Pons (tissue), 1 donor: ENCODE data around the gene SLC2A6.
"Not testable (repeated sequence)": the region's sequence is repeated elsewhere in the genome, so short reads cannot be mapped to it uniquely, and the experiment has no call there.

ENCODE experiments used
- DNase-seq: peaks from one replicate; pipeline ENCODE4 v3.0.0-alpha.2; 2016; ENCODE audit warnings: low spot score

The SLC2A6 gene

DNA sequence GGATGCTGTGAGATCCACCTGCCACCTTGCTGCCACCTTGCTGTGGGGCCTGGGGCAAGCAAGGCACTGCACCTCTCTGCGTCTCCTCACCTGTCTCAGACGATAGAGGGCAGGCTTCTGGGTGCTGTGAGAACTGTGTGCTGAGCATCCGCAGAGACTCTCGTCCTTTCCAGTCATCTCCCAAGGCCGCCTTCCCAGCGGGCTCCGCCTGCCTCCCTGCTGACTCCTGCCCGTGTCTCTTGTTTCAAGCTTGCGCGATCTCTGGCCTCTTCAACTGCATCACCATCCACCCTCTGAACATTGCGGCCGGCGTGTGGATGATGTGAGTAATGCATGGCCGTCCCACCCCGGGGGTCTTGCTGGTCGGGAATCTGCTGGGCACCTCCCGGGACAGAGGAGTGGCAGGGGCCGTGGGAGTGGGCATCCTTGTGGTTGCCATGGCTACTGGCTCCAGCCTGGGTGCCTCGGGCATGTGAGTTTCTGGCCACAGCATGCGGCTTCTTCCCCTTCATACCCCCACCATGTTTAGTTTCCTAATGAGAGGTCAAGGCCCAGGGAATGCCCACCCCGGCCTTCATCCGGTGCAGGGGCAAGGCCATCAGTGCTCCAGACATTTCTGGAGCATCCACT, 15.6 kb downstream of the SLC2A6 start:
- no peak for DNase-seq

DNA sequence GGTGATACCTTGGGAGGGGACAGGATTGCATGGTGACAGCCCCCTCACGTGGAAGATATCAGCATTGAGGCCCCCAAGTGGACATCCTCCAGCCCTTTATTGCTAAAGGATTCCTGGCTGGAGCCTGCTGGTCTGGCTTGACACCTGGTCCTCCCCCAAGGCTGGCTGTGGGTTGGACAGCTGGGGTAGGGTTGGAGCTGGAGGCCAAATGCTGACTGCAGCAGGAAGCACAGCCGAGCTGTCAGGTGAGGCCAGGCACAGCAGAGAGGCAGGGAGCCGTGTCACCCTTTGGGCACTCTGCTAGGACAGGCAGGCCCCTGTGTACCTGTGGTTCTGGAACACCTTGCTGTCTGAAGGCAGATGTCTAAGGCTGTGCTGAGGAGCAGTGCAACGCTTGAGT, 16.9 kb downstream of the SLC2A6 start:
- DNase-seq: no peak

DNA sequence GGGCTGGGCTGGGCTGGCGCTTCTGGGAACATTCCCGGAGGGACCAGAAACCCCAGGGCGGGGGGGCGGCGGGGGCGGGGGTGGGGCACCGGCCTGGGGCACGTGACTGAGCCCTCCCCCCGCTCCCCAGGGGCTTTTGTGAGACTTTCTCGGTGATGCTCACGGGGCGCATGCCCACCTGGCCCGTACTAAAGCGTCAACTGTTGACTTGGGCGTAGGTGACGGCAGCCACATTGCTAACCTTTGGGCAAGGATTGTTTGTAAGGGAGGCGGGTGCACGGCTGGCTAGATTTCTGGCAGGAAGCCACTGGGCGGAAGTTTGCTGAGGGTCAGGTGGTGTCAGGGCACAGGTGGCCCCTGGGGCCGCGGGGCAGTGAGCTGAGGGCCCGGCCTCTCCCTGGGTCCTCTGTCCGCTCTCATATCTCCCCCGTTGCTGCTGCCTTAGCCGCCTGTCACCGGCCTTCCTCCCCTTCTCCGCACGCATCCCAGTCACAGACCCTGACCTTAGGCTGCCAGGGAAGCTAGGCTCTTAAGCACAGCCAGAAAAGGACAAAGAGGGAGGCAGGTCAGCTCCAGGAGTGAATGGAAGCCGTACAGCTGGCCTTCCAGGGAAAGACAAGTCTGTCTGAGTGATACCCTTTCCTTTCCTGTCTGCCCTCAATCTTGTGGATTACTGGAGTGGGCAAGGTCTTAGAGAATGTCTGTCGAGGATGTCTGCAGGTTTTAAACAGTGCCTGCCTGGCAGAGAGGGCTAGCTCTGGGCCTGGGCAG, 18.3 kb downstream of the SLC2A6 start:
- DNase-seq: peak; percentile 43

DNA sequence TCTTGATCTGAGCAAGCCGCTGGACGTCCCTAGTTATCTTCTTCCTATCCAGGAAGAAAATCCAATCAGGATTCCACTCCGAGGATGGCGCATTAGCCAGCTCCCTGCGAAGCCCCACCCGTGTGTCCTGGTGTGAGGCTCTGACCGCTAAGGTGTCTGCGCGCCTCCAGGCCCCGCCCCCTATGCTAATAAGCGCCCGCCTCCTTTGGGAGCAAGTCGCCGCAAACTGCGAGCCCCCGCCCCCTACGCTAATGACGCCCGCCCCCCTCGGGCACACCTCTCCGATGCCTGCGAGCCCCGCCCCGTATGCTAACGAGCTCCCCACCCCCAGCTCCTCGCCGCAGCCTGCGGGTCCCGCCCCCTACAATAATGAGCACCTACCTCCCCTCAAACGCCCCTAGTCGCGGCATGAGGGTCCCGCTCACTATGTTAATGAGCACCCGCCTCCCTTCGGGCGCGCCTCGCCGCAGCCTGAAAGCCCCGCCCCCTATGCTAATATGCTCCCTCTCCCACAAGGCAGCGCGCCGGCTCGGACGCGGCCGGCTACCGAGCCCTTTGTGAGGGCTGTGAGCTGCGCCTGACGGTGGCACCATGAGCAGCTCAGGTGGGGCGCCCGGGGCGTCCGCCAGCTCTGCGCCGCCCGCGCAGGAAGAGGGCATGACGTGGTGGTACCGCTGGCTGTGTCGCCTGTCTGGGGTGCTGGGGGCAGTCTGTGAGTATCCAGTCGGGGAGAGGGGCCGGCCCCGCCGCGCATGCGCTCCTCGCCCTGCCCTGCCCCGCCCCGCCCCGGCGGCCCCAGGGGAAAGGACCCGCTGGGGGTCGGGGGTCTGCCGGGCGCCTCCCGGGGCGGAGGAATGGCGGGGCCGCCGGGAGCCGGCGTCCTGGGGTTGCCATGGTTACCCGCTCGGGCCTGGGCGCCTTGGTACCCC, 19.2 kb downstream of the SLC2A6 start, which contains the start of gene CACFD1:
Gene CACFD1, plus strand, starts transcription at position 503 of the 929 bp plus-strand sequence. Its CDS starts 89 bp downstream, at position 592.
- DNase-seq: peak; percentile 93

DNA sequence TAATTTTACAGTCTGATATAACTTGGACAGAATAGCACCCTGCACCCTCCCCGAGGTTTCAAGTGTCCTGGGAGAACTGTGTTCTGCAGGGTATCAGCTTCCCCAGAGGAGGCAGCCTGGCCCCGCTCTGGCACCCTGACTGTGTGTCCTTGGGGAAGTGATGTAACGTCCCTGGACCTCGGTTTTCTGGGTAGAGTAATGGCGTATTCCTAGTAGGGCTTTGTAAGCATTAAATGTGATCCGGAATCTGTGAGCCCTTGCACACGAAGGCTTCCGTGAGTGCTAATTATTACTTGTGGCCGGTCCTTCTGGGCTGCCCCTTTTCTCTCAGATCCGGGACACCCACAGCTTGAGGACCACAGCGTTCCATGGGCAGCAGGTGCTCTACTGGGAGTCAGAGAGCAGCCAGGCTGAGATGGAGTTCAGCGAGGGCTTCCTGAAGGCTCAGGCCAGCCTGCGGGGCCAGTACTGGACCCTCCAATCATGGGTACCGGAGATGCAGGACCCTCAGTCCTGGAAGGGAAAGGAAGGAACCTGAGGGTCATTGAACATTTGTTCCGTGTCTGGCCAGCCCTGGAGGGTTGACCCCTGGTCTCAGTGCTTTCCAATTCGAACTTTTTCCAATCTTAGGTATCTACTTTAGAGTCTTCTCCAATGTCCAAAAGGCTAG, 20.1 kb downstream of the SLC2A6 start:
- peak; percentile 19 for DNase-seq

DNA sequence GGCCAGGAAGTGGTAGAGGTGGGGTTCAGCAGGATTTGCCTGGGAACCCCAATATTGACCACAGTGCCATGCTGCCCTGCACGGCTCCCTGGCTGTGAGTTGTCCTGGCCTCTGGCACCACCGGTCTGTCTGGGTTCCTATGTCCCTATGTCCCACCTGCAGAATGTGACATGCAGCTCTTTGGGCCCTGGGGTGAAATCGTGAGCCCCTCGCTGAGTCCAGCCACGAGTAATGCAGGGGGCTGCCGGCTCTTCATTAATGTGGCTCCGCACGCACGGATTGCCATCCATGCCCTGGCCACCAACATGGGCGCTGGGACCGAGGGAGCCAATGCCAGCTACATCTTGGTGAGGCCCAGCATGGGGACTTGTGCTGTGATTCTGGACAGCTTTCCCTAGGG, 21.2 kb downstream of the SLC2A6 start:
- no peak for DNase-seq

DNA sequence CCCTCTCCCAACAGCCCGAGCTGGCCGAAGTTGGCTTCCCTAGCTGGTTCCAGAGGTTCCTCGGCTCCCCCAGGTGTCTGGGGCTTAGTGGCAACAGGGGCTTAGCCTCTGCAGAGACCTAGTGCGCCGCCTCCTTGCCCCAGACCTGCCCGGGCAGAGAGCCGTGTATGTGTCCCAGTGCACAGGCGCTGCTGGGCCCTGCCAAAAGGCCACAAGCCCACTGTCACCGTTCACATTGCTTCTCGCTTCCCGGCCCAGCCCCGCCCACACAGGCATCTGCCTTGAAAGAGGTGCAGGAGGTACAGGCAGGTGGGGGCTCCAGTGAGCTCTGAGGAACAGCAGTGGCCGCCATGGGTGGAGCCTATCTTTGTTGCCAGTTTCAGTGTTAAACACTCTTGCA, 21.7 kb downstream of the SLC2A6 start:
- DNase-seq: no peak

DNA sequence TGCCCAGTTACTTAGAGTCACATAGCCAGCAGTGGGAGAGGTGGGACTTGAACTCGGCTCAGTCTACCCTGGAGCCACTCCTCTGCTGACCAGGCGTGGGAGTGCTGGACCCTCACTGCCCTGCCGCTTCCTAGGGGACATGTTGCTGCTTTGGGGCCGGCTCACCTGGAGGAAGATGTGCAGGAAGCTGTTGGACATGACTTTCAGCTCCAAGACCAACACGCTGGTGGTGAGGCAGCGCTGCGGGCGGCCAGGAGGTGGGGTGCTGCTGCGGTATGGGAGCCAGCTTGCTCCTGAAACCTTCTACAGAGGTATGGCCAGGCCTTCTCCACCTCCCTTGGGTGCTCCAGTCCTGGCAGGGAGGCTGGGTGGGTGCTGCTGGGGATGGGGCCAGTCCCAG, 22.5 kb downstream of the SLC2A6 start:
- no peak for DNase-seq

DNA sequence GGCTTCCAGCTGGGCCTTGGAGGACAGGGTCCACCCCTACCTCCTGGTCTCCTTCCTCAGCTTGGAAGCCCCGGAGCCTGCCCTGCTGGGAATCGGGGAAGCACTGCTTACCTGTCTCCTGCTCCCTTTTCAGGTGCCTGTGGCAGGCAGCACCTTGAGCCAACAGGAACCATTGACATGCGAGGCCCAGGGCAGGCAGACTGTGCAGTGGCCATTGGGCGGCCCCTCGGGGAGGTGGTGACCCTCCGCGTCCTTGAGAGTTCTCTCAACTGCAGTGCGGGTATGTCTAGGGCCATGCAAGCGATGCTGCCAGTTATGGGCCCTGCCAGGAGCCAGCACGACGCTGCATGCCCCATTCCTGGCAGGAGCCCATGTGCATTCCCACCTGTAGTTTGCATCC, 23.0 kb downstream of the SLC2A6 start:
- no peak for DNase-seq

DNA sequence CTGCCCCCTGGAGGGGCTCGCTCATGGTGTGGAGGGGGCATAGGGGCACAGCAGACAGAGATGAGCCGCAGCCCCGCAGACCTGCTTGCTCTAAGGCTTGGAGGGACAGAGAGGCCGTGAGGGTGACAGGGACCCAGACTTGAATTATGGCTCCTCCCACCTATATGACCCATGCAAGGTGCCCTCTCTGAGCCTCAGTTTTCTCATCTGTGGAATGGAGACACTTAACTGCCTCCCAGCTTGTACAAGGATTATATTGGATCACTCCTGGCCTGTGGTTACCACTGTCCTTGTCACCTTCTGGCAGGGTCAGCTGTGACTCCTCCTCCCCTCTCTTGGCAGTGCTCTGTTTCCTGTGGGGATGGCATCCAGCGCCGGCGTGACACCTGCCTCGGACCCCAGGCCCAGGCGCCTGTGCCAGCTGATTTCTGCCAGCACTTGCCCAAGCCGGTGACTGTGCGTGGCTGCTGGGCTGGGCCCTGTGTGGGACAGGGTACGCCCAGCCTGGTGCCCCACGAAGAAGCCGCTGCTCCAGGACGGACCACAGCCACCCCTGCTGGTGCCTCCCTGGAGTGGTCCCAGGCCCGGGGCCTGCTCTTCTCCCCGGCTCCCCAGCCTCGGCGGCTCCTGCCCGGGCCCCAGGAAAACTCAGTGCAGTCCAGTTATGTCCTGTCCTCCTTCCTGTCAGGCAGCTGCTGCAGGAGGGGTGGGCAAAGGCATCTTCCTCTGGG, 23.8 kb downstream of the SLC2A6 start:
- no peak for DNase-seq

DNA sequence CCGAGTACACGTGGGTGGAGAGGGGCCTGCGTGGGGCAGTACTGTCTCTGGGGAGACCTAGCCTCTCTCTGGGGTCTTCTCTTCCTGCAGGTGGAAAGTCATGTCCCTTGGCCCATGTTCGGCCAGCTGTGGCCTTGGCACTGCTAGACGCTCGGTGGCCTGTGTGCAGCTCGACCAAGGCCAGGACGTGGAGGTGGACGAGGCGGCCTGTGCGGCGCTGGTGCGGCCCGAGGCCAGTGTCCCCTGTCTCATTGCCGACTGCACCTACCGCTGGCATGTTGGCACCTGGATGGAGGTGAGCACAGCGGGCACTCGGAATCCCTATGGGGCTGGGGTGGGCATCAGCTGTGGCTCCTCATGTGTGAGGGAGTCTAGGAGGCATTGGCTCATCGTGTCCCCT, 24.6 kb downstream of the SLC2A6 start:
- no peak for DNase-seq

DNA sequence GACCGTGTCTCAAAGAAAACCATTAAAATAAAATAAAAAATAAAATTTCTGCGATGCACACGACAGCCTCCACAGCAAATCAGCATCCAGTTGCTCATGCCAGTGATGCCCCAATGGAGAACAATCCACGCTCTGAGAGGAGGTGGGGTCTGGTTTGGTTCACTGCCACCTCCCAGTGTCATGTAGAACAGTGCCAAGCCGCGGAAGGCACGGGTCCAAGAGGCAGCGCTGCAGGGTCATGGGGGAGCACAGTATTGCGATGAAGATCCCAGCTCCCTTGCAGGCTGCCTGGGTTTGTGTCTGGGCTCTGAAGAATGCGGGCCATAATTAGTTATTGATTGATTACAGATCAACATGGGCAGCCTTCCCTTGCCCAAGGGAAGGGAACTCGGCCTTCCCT, 25.2 kb downstream of the SLC2A6 start:
- DNase-seq: peak; percentile 34

DNA sequence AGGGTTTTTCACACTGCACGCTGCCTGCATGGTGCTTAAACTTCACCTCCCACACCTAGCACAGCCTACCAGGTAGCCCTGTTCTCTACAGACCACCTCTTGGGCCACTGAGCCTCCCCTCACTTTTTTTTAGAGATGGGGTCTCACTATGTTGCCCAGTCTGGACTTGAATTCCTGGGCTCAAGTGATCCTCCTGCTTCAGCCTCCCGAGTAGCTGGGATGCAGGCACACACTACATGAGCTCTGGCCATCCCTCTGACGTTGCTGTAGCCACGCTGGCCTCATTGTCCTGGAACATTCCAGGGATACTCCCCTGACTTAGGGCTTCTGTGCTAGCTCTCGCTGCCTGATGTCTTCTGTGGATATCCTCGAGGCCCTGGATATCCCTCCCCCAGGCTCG, 26.3 kb downstream of the SLC2A6 start:
- DNase-seq: no peak

DNA sequence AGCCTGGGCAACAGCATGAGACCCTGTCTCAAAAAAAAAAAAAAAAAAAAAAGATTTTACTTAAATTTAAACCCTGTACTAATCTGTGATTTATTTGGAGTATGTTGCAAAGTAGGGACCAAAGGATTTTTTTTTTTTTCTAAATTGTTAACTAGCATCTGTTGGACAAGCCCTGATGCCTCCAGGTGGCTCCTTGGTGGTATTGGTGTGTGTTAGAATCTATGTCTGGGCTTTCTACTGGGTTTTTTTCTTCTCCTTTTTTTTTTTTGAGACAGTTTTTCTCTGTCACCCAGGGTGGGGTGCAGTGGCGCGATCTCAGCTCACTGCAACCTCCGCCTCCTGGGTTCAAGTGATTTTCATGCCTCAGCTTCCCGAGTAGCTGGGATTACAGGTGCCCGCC, 27.0 kb downstream of the SLC2A6 start:
- not testable (repeated sequence) for DNase-seq

DNA sequence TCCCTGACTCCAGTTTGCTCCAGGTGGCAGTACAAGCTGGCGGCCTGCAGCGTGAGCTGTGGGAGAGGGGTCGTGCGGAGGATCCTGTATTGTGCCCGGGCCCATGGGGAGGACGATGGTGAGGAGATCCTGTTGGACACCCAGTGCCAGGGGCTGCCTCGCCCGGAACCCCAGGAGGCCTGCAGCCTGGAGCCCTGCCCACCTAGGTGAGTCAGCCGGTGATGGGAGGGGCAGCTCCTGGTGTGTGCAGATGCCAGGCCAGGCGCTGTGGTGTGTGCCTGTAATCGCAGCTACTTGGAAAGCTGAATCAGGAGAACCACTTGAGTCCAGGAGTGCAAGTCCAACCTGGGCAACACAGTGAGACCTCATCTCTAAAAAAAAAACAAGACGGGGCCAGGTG, 29.1 kb downstream of the SLC2A6 start:
- DNase-seq: no peak

DNA sequence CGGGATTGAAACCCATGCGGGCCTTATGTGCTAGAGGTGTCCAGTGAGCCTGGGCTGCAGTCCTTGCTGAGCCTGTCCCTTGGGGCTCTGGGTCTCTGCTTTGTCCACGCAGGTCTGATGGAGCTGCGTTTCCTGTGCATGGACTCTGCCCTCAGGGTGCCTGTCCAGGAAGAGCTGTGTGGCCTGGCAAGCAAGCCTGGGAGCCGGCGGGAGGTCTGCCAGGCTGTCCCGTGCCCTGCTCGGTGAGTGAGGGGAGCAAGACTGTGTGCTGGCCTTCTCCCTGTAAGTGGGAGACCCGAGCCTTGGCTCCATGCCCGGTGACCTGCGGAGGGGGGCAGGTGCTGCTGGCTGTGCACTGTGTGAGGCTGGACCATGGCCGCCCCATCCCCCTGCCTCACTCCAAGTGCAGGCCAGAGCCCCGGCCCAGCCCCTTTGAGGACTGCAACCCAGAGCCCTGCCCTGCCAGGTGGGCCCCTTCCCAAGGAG, 30.4 kb downstream of the SLC2A6 start:
- DNase-seq: no peak

DNA sequence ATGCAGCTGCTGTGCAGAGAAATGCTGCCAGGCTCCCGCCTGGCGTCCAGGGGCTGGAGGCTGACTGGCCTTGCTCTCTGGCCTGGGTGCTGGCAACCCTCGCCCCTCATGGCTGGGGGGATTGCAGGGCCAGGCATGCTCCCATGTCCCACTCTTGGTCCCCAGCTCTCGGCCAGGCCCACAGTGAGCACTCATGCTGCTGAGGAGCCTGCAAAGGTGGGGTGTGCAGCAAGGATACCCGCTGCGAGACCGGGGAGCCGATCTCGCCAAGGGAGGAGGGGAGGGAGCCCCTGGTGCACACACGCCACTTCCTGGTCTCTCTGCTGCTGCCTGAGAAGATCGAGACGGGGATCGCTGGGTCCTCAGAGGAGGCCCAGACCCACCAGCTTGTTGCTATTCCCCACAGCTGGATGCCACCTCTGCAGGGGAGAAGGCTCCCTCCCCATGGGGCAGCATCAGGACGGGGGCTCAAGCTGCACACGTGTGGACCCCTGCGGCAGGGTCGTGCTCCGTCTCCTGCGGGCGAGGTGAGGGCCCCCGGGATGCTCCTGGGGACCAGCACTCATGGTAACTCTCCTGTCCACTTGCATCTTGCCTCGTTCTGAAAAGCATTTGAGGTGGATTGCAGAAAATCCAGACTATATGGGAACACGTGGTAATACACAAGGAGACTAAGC, 33.5 kb downstream of the SLC2A6 start:
- DNase-seq: no peak

DNA sequence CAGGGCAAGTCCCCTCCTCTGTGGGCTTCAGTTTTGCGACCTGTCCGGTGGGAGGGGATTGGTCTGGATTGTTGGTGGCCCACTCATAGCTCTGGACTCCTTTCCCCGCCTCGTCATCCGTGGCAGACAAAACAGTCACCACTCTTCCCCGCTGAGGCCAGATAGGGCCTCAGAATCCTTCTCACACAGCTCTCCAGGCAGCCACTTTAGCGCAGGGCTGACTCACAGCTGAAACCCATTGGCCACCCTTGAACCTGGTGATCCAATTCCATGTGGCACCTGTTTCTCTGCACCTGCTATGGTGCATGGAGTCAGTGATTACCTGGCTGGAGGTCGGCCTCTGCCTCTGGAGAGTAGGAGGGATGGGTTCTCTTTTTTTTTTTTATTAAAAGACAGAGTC, 34.9 kb downstream of the SLC2A6 start:
- no peak for DNase-seq

DNA sequence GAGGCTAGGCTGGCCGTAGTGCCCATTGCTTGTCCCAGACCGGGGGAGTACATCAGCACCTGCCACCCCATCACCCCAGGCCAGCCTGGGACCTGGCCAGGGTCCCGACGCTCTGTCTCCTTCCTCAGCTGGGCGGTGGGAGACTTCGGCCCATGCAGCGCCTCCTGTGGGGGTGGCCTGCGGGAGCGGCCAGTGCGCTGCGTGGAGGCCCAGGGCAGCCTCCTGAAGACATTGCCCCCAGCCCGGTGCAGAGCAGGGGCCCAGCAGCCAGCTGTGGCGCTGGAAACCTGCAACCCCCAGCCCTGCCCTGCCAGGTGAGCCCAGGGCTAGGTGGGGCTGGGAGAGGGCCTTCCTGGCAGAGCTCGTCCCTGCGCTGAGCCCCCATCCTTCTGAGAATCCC, 35.7 kb downstream of the SLC2A6 start:
- no peak for DNase-seq

DNA sequence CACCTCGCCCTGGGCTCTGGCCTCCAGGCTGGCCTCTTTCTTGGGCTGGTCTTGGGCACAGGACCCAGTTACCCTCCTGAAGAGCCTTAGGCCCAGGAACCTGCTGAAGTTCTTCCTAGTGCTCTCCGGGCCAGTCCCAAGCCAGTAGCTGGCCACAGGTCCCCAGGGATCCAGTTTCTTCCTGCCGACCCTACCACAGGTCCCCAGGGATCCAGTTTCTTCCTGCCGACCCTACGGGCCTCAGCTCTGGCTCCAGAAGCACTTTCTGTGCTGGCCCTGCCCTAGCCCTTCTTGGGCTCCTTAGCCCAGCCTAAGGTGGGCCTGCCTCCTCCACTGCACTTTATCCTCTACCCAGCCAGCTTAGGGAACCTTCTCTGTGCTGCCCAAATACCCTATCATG, 37.3 kb downstream of the SLC2A6 start:
- no peak for DNase-seq

DNA sequence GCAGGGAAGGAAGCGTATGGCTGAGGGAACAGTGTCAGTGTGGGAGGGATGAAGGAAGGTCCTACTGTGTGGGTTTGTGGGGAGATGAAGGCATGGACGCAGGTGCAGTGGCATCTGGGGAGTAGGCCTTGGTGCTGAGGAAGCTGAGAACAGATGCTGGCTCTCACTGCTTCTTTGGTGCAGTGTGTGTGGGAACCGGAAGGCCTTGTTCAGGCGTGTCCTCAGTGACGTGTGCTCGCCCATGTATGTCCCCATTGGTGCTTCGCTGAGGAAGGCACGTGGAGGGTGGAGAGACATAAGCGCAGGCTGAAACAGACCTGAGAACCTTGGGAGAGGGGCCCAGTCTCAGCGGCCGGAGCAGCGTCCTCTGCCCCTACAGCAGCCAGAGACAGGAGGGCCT, 38.0 kb downstream of the SLC2A6 start:
- DNase-seq: no peak
